NCI-H226 (cell line): ENCODE results near the gene VPS37D.

Source experiments
- DNase-seq: peaks from one replicate; pipeline ENCODE4 v3.0.0-alpha.2; 2015

Gene VPS37D

DNA sequence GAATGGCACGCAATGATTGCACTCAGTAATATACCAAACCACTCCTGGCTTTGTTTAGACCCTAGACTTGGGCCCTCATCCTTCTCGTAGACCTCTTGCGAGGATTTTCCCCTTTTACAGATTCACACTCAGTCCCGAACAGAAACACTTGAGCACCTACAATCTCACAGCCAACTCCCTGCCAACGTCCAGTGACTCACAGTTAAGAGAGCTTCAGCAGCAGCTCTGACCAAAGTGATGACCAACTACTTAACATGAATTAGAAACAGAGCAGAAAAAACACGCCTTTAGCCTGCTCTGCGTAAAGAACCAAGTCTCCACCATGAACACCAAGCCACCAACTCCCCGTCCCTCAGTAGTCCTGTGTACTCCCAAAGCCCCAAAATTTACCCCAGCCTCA lies 13.4 kb downstream of the VPS37D start:
- DNase-seq, result peak; percentile 16

DNA sequence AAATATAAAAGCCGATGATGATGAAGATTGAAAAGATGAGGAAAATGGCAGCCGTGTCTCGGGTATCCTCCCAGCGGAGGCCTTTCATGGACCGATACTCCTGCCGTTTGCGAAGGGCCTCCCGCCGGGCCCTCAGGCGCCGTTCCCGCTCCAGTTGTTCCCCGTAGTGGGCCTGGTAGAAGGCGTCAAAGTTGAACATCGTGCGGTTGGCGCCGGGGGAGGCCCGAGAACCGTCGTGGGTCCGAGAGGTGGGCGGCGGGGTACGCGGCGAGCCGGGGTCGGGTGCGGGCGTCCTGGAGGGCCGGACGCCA lies 15.1 kb downstream of the VPS37D start:
- no peak for DNase-seq

DNA sequence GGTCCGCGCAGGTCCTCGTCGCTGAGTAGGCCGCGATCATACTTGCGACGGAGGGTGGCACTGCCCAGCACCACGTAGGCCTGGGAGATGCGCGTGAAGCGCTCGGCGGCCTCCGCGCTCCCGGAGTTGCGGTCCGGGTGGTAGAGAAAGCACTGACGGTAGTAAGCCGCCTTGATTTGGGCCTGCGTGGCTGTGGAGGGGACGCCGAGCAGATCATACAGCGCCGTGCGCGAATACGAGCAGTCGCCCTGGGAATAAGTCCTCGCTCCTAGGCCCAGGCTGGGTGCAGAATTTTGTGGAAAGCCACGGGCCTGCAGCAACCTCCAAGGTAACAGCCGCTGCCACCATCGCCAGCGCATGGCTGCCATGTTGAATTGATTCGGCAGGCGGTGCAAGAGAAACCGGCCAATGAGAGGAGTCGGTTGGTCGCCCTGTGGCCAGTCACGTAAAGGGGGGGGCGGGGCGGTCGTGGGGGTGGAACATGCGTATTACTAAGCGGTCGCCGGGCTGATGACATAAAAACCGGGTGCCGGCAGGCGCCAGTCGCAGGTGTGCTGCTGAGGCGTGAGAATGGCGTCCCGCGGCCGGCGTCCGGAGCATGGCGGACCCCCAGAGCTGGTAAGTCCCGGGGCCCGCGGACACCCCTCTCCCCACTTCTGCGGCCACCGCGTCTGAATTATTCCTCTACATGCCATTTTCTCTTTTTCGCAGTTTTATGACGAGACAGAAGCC lies 15.6 kb downstream of the VPS37D start, which contains the start of the genes BUD23 and DNAJC30:
TSS of gene BUD23 (plus strand) at position 542 of the 732 bp plus-strand sequence. CDS start at position 571, 29 bp downstream.
TSS of gene DNAJC30 (minus strand) at position 398 of the 732 bp plus-strand sequence. CDS start at position 368, 30 bp downstream.
- peak; percentile 86 for DNase-seq

DNA sequence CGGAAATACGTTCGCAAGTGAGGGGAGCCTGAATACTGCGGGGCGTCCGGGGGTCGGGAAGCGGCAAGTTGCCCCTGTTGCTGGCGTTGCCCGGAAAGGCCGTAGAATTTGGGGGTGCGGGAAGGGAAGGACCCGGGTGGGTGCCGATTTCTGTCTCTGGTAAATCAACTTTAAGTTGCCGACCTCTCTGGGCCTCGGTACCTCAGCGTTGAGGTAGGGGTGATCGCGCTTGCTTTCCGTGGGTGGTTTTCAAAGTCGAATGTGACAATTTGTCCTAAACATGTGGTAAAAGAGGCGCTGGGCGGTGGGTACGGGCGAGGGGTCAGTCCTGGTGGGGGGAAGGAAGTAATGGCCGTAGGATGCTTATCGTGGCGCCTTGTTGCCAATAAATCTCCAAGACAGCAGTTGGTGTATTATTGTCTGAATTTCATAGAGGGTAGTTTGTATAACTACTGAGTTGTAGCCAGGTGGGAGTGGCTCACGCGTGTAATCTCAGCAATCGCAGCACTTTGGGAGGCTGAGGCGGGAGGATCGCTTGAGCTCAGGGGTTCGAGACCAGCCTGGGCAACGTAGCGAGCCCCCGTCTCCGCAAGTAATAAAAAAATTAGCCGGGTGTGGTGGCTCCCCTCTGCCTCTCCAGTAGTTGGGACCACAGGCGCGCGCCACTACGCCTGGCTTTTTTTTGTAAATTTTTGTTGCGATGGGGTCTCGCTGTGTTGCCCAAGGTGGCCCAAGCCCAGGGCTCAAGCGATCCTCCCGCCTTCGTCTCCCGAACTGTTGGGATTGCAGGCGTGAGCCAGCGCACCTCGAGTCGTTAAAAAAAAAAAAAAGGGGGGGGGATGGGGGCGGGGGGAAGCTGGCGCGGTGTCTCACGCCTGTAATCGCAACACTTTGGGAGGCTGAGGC lies 16.4 kb downstream of the VPS37D start:
- no peak for DNase-seq

DNA sequence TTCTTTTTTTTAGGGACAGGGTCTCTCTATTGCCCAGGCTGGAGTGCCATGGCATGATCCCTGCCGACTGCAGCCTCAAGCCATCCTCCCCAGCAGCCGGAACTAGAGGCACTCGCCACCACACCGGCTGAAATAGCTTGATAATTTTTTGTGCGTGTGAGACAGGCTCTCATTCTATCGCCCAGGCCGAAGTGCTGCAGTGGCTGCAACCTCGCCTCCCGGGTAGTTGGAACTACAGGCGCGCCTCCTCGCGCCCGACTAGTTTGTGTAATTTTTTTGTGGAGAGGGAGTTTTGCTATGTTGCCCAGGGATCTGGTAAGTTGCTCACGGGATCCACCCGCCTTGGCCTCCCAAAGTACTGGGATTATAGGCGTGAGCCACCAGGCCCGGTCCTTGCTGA lies 17.7 kb downstream of the VPS37D start:
- DNase-seq, result no peak

DNA sequence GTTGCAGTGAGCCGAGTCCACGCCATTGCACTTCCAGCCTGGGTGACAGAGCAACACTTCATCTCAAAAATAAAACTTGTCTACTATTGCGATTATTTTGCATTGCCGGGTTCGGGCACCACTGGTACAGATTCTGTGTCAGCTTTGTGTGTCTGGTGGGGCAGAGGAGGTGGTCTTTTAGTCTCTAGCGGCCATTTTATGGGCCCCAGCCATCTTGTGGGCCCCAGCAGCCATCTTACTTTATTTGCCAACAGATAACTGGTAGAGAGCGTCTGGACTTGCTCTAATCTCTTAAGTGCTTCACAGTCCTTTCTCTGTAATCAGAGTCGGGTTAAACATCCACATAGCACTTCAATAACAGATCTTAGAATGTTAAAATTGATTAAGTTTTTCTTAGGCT lies 20.7 kb downstream of the VPS37D start:
- no peak for DNase-seq

DNA sequence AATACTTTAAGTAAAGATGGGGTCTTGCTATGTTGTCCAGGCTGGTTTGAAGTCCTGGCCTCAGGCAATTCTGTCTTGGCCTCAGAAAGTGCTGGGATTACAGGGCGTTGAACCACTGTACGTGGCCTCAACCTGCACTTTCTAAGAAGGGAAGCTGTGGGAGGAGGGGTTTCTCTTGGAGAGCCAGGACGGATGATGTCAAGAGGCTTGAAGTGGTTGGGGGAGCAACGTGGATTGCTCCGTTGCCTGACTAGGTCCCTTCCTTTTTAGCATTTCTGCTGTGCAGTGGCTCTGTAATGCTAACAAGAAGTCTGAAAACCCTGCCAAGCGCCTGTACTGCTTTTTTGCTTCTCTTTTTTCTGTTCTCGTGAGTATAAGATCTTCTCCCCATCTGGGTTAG lies 23.0 kb downstream of the VPS37D start:
- no peak for DNase-seq

DNA sequence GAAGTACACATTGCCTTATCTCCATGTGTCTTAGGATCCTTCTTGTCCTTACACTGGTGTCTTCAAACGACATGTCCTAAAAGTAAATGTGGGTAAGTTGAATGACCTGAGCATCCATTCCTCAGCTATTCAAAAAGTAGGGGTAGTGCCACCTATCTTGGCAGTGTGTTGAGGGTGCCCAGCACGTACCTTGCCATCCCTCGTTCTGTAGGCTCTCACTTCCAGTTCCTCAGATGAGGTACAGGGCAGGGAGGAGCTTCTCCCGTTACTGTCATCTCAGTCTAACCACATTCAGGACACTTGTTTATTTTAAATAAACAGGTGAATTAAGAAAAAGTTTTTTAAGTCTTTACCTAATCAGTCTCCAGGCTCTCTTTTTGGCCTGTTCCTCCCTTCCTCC lies 28.7 kb downstream of the VPS37D start:
- DNase-seq, result no peak

DNA sequence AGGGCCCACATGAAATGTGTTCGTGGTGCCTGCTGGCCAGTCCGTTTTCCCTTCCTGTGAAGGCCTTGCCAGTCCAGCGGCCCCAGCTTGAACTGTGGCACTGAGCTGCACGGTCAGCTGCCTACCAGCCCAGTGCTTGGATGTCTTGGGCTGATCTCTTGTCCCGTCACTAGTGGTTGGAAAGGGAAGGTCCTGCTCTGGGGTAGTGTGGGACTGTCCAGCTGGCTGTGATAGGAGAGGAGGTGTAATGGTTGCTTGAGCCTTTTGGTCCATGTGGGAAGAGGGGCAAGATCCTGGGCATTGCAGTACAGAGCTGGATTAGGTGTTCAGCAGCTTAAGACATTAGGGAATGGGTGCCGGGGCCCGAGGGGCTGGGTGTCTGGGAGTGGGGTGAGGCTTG lies 30.8 kb downstream of the VPS37D start:
- no peak for DNase-seq

DNA sequence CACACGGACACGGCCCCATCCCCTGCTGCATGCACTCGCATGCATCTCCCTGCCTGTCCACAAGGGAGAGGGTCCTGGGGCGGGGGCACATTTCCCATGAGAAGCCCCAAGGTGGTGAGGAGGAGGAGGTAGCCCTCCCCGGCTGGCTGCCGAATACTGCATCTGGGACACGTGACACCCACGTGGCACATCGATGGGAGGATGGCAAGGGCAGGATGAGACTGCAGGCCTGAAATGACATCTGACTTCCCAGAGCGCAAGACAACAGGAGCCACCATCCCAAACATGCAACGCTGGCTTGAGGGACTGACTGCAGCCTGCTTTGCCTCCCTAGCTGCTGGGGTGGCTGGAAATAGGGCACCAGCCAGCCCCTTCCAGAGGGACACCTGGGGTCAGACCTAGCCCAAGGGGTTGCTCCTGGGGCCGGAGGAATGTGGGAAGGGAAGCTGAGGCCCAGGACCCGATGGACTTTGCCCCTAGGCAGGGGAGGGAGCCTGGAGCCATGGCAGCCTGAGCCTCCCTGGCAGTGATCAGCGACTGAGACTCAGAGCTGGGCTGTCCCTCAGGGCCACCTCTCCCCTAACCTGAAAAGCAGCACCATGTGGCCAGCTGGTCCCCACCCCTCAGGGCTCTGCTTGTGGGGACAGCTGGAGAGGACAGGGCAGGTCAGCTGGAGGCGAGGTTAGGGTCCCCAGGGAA lies 31.9 kb downstream of the VPS37D start:
- DNase-seq, result no peak

DNA sequence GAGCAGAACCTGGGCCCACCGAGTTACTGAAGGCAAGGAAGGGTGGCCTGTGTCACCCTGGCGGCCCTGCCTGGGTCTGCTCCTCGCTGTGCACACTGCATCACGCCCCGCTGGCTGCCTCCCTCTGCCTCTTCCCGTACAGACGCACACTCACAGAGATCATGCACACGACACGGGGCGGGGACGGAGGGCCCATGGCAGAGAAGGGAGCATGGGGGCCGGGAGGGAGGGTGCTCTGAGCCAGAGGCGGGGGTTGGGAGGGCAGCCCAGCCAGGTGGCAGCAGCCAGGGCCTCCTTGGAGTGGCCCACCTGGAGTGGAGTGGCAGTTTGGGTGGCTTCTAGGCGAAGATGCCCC lies 32.4 kb downstream of the VPS37D start:
- no peak for DNase-seq

DNA sequence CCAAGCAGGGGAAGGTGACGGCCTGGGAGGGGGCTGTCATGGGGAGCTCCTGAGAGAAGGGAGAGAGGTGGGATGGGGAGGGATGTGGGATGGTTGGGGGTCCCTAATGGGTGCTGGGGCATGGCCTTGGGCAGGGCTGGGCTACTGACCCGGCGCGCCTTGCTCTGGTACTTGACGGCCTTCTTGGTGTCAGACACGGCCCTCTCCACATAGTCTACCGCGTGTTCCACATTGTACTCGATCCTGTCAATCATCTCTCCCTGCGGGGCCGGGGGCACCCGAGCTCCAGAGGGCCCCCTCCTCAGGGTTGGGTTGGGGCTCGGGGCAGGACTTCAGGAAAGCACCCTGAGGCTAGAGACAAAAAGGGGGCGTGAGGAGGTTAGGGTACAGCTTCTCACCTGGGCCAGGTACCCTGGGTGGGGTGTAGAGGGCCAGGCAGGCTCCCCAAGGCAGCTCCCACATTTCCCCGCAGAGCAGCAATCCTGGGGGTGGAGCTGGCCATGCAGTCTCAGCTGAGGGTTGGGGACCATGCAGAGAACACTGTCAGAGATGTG lies 33.0 kb downstream of the VPS37D start:
- DNase-seq, result no peak

DNA sequence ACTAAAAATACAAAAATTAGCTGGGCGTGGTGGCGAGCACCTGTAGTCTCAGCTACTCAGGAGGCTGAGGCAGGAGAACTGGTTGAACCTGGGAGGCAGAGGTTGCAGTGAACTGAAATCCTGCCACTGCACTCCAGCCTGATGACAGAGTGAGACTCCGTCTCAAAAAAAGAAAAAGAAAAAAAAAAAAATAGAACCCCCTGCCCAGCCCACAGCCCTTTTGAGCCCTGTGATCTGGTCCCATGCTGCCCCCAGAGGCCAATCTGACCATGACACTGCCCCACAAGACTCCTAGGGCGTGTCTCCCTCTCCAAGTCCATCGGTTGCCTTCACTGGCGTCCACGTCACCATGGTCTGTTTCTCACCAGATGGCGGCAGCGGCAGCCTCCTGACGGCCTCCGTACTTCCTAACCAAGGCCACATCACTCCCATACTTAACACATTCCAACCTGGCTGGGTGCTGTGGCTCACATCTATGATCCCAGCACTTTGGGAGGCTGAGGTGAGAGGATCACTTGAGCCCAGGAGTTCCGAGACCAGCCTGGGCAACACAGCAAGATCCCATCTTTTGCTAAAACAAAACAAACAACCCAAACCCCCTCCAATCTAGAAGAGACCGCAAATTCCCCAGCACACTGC lies 33.8 kb downstream of the VPS37D start:
- DNase-seq, result no peak

DNA sequence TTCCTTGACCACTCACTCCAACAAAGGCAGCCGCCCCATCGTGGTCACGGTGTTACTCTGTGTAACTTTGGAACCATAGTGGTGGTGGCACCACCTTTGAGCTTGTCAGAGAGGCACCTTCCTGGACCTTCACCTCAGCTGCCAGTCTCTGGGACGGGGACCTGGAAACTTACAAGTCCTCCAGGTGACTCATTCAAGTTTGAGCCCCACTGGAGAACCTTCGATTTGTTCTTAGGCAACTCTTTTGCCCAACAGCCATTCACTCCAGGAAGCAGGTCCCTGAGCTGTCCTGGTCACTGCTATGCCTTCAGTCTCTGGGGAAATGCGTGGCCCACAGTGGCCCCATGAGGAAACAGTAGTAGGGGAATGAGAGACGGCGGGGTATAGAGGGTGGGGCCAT lies 34.6 kb downstream of the VPS37D start:
- DNase-seq, result no peak

DNA sequence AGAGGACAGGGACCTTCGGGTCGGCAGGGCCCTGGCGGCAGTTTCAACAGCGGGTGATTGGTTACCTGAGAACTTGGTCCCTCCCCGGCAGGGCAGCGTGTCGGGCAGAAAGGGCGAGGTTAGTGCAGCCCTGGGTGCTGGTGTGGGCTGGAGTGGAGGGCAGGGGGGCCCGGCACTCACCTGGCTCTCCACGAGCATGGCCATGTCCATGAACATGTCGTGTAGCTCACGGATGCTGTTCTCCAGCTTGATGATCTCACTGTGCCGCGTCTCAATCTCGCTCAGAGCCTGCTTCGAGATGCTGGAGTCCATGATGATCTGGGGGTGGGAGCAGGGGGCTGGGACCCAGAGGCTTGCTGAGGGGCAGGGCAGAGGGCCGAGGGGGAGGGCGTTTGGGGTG lies 35.0 kb downstream of the VPS37D start:
- DNase-seq, result no peak

DNA sequence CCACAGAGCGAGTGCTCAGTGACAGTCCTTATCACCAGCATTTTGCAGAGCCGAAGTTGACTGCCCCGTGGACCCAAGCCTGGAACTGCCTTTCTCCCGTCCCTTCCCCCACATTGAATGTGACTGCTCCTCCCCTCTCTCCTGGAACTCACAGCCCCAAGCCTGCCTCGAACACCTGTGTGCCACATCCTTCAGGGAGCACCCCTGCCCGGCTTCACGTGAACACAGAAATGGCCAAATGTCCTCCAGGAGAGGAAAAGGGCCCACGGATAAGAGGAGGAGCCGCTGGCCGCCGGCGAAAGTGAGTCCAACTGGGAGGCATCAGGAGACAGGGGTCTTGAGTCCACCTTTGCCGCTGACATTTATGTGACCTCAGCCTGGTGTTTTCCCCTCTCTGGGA lies 35.6 kb downstream of the VPS37D start:
- no peak for DNase-seq

DNA sequence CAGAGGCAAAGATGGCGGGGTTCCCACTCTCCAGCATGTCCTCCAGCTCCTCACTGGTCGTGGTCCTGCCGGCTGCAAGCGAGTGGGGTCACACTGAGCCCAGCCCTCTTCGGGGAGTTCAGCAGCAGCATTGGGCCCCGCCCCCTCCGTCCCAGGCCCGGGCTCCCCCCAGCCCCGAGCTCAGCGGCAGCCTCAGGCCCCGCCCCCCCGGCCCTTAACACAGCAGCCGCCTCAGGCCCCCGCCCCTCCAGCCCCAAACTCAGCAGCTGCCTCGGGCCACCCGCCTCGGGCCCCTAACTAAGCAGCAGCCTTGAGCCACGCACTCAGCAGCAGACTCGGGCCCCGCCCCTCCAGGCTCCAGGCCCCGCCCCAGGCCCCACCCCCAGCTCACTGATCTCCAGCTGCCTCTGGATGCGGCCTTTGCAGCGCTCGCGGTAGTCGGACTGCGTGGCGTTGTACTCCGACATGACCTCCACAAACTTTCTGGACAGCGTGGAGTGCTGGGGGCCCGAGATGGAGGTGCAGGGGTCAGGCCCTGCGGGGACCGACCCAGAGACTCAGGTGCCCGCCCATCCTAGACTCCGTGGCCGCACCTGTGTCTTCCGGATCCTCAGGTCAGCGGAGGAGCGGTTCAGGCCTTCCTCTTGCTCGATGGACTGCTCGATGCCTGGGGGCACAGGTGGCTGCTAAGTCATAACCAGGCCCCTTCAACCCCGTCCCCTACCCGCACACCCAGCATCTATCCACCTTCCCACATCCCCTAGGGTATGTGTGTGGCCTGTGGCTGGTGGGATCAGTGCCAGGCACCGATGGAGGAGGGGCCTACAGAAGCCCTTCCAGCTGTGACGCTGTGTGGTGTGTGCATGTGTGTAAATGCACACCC lies 36.4 kb downstream of the VPS37D start:
- no peak for DNase-seq

DNA sequence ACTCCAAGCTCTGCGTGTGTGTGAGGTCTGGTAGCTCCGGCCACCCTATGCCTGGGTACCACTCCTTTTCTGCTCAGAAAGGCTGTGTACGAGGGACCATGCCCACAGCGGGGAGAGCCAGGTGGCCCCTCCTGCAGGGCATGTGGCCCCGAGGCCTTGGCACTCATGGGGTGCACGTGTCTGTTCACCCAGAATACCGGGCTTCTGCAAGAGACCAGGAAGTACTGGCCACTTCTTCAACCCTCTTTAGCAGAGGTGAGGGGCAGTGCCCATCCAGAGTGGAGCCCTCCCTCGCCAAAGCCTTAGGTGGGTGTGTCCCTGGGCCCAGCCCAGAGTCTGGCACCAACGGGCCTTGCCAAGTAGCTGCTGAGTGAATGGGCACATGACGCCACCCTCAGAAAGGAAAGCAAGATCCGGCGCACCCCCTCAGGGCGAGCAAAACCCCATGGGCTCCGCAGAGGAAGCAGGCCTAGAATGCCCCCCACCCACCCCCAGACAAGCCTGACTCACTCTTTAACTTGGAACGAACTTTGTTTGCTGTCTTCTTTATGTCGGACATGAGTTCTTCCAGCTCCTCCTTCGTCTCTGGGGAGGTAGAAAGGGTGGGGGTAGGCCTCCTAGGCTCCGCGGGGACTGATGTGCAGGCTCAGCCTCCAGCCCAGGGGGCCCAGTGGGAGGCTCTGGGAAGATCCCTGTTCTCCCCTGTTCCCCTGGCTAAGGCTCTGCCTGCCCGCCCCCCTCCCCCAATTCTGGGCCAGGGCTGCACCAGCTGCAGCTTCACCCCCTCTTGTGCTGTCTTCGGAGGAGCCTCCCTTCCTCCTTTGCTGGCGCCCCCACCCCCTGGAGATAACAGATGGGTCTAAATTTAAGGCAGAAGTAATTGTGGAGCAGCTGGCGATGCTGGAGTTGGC lies 37.3 kb downstream of the VPS37D start:
- peak; percentile 72 for DNase-seq

DNA sequence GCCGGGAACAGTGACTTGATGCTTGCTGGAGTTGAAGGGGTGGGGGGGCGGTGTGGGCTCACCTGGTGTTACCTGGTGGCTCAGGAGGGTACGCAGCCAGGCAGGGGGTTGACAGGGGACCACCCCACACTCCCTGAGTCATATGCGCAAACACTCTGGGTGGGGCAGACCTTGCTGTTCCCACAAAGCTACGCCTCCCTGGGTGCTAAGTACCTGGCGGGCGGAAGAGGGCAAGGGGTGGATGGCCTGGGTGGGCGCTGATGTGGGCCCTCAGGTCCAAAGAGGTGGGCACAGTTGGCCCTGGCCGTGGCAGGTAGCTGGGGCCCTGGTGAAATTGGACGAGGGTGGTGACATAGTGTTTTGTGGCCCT lies 37.9 kb downstream of the VPS37D start:
- no peak for DNase-seq

DNA sequence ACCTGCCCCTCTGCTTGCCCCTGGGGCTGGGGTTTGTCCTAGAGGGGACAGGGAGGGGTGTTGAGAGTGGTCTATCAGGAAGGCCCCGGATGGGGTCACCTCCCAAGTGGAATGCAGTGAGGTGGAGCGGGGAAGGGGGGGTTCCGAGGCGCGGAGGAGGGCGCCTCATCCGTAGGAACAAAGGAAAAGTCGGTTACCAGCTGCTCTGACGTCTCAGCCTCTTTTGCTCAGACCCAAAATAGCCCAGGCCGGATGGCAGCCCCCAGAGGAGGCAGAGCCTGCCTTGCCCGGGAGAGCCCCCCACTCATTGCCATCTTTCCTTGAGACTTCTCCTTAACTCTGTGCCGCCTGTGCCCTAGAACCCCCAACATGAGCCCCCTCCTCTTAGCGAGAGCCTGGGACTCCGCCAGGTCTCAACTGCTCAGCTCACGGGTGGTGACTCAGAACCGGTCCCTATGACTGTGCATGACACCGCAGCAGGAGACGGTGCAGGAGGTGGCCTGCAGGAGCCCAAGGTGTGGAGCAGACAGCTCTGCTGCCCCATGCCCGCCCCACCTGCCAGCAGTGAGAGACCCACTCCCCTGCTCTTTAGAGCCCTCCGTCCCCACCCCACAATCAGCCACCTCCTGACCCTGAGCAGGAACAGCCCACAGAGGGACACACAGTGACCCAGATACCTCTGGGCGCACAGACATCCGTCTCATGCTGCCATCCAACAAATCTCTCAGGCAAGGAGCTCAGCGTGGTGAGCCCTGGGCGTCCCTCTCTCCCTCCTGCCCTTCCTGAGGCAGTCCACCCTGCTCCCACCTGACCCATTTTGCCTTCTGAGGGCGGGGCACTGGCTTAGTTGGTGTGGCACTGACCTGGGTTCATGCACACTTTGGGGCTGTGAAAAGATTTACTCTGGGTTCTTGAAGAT lies 38.8 kb downstream of the VPS37D start:
- DNase-seq, result no peak
